ENCODE measurements around the gene HS6ST2.

HS6ST2 gene

GRCh38 chrX:132810488-132810887 is 147.9 kb downstream of the HS6ST2 start:
- in situ Hi-C loops (cut with HindIII; ENCODE audit: low sequenced_read_pairs), result no loop called here
- TF ChIP-seq CTCF (IDR thresholded peaks at IDR 0.05; ENCODE audit: low read depth, low read length), result no peak
- H3K4me3 ChIP-seq (ENCODE audit: low read depth, low read length), result no peak overlapping the region
- DNase-seq (ENCODE audit: low read depth, low spot score), result no peak

GRCh38 chrX:132809581-132809980 is 148.8 kb downstream of the HS6ST2 start:
- no peak for TF ChIP-seq CTCF (IDR thresholded peaks at IDR 0.05; ENCODE audit: low read depth, low read length)
- H3K4me3 ChIP-seq (ENCODE audit: low read depth, low read length), result no peak overlapping the region
- in situ Hi-C loops (cut with HindIII; ENCODE audit: low sequenced_read_pairs), result no loop called here
- DNase-seq (ENCODE audit: low read depth, low spot score), result no peak

GRCh38 chrX:132807411-132808030 is 150.9 kb downstream of the HS6ST2 start:
- DNase-seq (ENCODE audit: low read depth, low spot score), result no peak
- no peak for TF ChIP-seq CTCF (IDR thresholded peaks at IDR 0.05; ENCODE audit: low read depth, low read length)
- in situ Hi-C loops (cut with HindIII; ENCODE audit: low sequenced_read_pairs), result no loop called here
- no peak overlapping the region for H3K4me3 ChIP-seq (ENCODE audit: low read depth, low read length)

- in situ Hi-C loops (cut with HindIII; ENCODE audit: low sequenced_read_pairs), result no loop called here
- no peak overlapping the region for H3K4me3 ChIP-seq (ENCODE audit: low read depth, low read length)
- no peak for DNase-seq (ENCODE audit: low read depth, low spot score)
- no peak for TF ChIP-seq CTCF (IDR thresholded peaks at IDR 0.05; ENCODE audit: low read depth, low read length)
Measured at GRCh38 chrX:132802033-132802432, 156.4 kb downstream of the HS6ST2 start.

GRCh38 chrX:132795181-132795580 is 163.2 kb downstream of the HS6ST2 start:
- in situ Hi-C loops (cut with HindIII; ENCODE audit: low sequenced_read_pairs), result no loop called here
- no peak for DNase-seq (ENCODE audit: low read depth, low spot score)
- H3K4me3 ChIP-seq (ENCODE audit: low read depth, low read length), result no peak overlapping the region
- no peak for TF ChIP-seq CTCF (IDR thresholded peaks at IDR 0.05; ENCODE audit: low read depth, low read length)

GRCh38 chrX:132791714-132792113 is 166.7 kb downstream of the HS6ST2 start:
- TF ChIP-seq CTCF (IDR thresholded peaks at IDR 0.05; ENCODE audit: low read depth, low read length), result no peak
- H3K4me3 ChIP-seq (ENCODE audit: low read depth, low read length), result no peak overlapping the region
- no peak for DNase-seq (ENCODE audit: low read depth, low spot score)
- in situ Hi-C loops (cut with HindIII; ENCODE audit: low sequenced_read_pairs), result no loop called here

GRCh38 chrX:132790329-132790728 is 168.1 kb downstream of the HS6ST2 start:
- TF ChIP-seq CTCF (IDR thresholded peaks at IDR 0.05; ENCODE audit: low read depth, low read length), result no peak
- in situ Hi-C loops (cut with HindIII; ENCODE audit: low sequenced_read_pairs), result no loop called here
- no peak overlapping the region for H3K4me3 ChIP-seq (ENCODE audit: low read depth, low read length)
- no peak for DNase-seq (ENCODE audit: low read depth, low spot score)
